ENCODE results near the gene RELCH.

RELCH gene

DNA sequence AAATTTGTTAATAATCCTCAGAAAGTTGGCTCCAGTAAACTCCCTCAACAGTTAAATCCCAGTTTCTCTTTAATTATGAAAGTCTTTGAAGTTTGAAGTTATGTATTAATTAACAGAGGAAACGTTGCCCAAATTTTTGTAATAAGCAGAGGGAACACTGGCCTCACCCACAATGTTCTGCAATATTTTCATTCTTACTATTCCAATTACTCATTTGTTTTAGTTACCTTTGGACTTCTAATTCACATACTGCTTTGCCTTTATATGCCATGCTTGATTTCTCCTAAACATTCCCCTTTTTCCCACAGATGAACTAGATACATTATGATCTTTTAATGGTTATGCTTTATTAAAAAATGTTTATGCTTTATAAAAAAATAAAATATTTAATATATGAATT lies 61.3 kb downstream of the RELCH start:
- no peak for DNase-seq (ENCODE audit: low spot score)
- no peak overlapping the region for H2BK120ac ChIP-seq (ENCODE audit: low read depth, low read length)
- H3K14ac ChIP-seq (ENCODE audit: low read length): no peak overlapping the region
- H2BK15ac ChIP-seq (ENCODE audit: low read length): no peak overlapping the region
- no peak overlapping the region for H3K4me2 ChIP-seq (ENCODE audit: insufficient read depth, low read length, poor library complexity, severe bottlenecking)
- H3K9ac ChIP-seq (ENCODE audit: low read depth, low read length, poor library complexity): no peak overlapping the region
- H3K18ac ChIP-seq (ENCODE audit: low read length): no peak overlapping the region
- H3K36me3 ChIP-seq (replicated peaks in 1 of 2; ENCODE audit: control insufficient read depth in 2 of 2, insufficient read depth in 2 of 2, low read length in 2 of 2): peaks cover 0 to 54% of the 10 kb centered on the region in 2 donors
- no CpG with 5 or more reads among the region's 1 CpG for WGBS, 2 donors (ENCODE audit: extremely low coverage in 2 of 2, insufficient read length in 2 of 2, insufficient replicate concordance in 1 of 2)
- no peak overlapping the region for H2AFZ ChIP-seq (ENCODE audit: low read length)
- no peak overlapping the region for H4K8ac ChIP-seq (ENCODE audit: low read depth, low read length)
- no peak overlapping the region for H3K27ac ChIP-seq (replicated peaks; ENCODE audit: low read length)
- no peak overlapping the region for H2AK5ac ChIP-seq (ENCODE audit: low read depth, low read length)
- H3K27me3 ChIP-seq (ENCODE audit: control insufficient read depth in 3 of 3, insufficient read depth in 3 of 3, low read depth in 1 of 3, low read length in 3 of 3): no peaks in the 10 kb centered on the region
- no peak overlapping the region for H2BK5ac ChIP-seq (ENCODE audit: low read length)
- H3K9me3 ChIP-seq (replicated peaks in 1 of 2; ENCODE audit: control insufficient read depth in 2 of 2, insufficient read depth in 1 of 2, low read depth in 1 of 2, low read length in 2 of 2): no peaks in the 10 kb centered on the region
- H3K79me1 ChIP-seq (ENCODE audit: low read depth, low read length): no peaks in the 10 kb centered on the region
- no peak overlapping the region for H4K91ac ChIP-seq (ENCODE audit: low read depth, low read length, poor library complexity)
- no peak overlapping the region for H3K23ac ChIP-seq (ENCODE audit: low read depth, low read length, poor library complexity)
- H3K4me1 ChIP-seq (ENCODE audit: control insufficient read depth in 2 of 2, insufficient read depth in 1 of 2, low read depth in 1 of 2, low read length in 2 of 2): no peaks in the 10 kb centered on the region
- no peak overlapping the region for H3K4me3 ChIP-seq (ENCODE audit: low read length in 2 of 2)
- H2BK12ac ChIP-seq (ENCODE audit: low read length): no peak overlapping the region
- no peak overlapping the region for H3K4ac ChIP-seq (ENCODE audit: low read length)

DNA sequence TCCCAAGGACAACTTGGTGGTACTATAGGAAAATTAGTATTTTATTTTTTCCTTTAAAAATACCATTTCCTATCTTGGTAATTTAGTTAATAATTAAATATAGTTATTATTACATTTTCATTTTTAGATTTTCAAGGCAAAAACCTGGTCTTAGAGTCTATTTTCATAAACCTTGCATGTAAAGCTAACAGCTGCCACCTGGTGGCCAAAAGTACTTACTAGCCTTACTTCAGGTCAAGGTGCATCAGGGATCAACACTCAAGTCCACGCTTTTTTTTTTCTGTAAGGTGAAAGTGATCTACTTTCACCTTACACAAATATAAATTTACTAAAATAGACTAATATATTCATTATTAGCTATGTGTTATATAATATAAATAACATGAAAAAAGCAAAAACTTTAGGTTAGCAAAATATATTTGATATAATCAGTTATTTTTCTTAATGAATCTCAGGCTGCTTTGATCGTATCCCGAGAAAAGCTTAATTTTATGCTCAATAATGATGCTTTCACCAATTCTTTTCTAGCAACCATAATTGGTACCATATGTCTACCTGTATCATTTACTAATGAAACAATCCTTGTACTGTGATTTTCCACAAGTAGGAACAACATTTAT lies 62.5 kb downstream of the RELCH start:
- H2BK12ac ChIP-seq (ENCODE audit: low read length): no peak overlapping the region
- H3K36me3 ChIP-seq (replicated peaks in 1 of 2; ENCODE audit: control insufficient read depth in 2 of 2, insufficient read depth in 2 of 2, low read length in 2 of 2): peaks cover 0 to 51% of the 10 kb centered on the region in 2 donors
- no peak overlapping the region for H2AK5ac ChIP-seq (ENCODE audit: low read depth, low read length)
- no peak overlapping the region for H4K91ac ChIP-seq (ENCODE audit: low read depth, low read length, poor library complexity)
- no peak overlapping the region for H3K27ac ChIP-seq (replicated peaks; ENCODE audit: low read length)
- no peak overlapping the region for H2BK5ac ChIP-seq (ENCODE audit: low read length)
- no peak overlapping the region for H4K8ac ChIP-seq (ENCODE audit: low read depth, low read length)
- no peaks in the 10 kb centered on the region for H3K79me1 ChIP-seq (ENCODE audit: low read depth, low read length)
- no peaks in the 10 kb centered on the region for H3K27me3 ChIP-seq (ENCODE audit: control insufficient read depth in 3 of 3, insufficient read depth in 3 of 3, low read depth in 1 of 3, low read length in 3 of 3)
- no peaks in the 10 kb centered on the region for H3K4me1 ChIP-seq (ENCODE audit: control insufficient read depth in 2 of 2, insufficient read depth in 1 of 2, low read depth in 1 of 2, low read length in 2 of 2)
- no peak overlapping the region for H2AFZ ChIP-seq (ENCODE audit: low read length)
- H3K23ac ChIP-seq (ENCODE audit: low read depth, low read length, poor library complexity): no peak overlapping the region
- no peaks in the 10 kb centered on the region for H3K9me3 ChIP-seq (replicated peaks in 1 of 2; ENCODE audit: control insufficient read depth in 2 of 2, insufficient read depth in 1 of 2, low read depth in 1 of 2, low read length in 2 of 2)
- peak; percentile 62 for DNase-seq (ENCODE audit: low spot score)
- H3K4me3 ChIP-seq (ENCODE audit: low read length in 2 of 2): no peak overlapping the region
- H3K9ac ChIP-seq (ENCODE audit: low read depth, low read length, poor library complexity): no peak overlapping the region
- WGBS, 2 donors (ENCODE audit: extremely low coverage in 2 of 2, insufficient read length in 2 of 2, insufficient replicate concordance in 1 of 2): no CpG with 5 or more reads among the region's 3 CpGs
- no peak overlapping the region for H3K18ac ChIP-seq (ENCODE audit: low read length)
- H2BK120ac ChIP-seq (ENCODE audit: low read depth, low read length): no peak overlapping the region
- H3K4ac ChIP-seq (ENCODE audit: low read length): no peak overlapping the region
- H2BK15ac ChIP-seq (ENCODE audit: low read length): no peak overlapping the region
- H3K14ac ChIP-seq (ENCODE audit: low read length): no peak overlapping the region
- H3K4me2 ChIP-seq (ENCODE audit: insufficient read depth, low read length, poor library complexity, severe bottlenecking): no peak overlapping the region

DNA sequence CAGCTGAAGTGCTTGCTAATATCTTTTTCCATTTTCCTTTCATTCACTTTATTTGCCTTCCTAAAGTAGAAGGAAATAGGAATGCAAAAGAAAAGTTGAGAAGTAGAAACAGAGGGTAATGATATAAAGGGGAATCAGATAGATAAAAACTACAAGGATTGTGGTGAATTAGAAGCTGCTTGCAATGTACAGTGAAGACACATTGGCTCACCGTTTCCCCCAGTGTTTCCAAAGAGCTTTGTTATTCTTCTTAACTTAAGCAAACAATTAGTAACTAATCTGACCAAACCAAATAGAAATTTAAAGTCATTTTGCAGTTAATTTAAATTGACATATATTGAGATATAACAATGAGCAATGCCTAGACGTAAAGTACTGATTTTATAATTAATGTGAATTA lies 63.4 kb downstream of the RELCH start:
- Histone ChIP-seq H3K4me2 (ENCODE audit: insufficient read depth, low read length, poor library complexity, severe bottlenecking) (no peak overlapping the region), H3K4ac (ENCODE audit: low read length) (no peak overlapping the region), H4K8ac (ENCODE audit: low read depth, low read length) (no peak overlapping the region), H3K9me3 (replicated peaks in 1 of 2; ENCODE audit: control insufficient read depth in 2 of 2, insufficient read depth in 1 of 2, low read depth in 1 of 2, low read length in 2 of 2) (no peaks in the 10 kb centered on the region), H3K18ac (ENCODE audit: low read length) (no peak overlapping the region), H2BK15ac (ENCODE audit: low read length) (no peak overlapping the region), H3K36me3 (replicated peaks in 1 of 2; ENCODE audit: control insufficient read depth in 2 of 2, insufficient read depth in 2 of 2, low read length in 2 of 2) (peaks cover 0 to 52% of the 10 kb centered on the region in 2 donors), H2BK120ac (ENCODE audit: low read depth, low read length) (no peak overlapping the region), H3K27me3 (ENCODE audit: control insufficient read depth in 3 of 3, insufficient read depth in 3 of 3, low read depth in 1 of 3, low read length in 3 of 3) (no peaks in the 10 kb centered on the region), H2AFZ (ENCODE audit: low read length) (no peak overlapping the region), H2BK12ac (ENCODE audit: low read length) (no peak overlapping the region), H3K9ac (ENCODE audit: low read depth, low read length, poor library complexity) (no peak overlapping the region), H2BK5ac (ENCODE audit: low read length) (no peak overlapping the region), H2AK5ac (ENCODE audit: low read depth, low read length) (no peak overlapping the region), H3K4me3 (ENCODE audit: low read length in 2 of 2) (no peak overlapping the region), H3K14ac (ENCODE audit: low read length) (no peak overlapping the region), H3K23ac (ENCODE audit: low read depth, low read length, poor library complexity) (no peak overlapping the region), H3K4me1 (ENCODE audit: control insufficient read depth in 2 of 2, insufficient read depth in 1 of 2, low read depth in 1 of 2, low read length in 2 of 2) (no peaks in the 10 kb centered on the region), H3K27ac (replicated peaks; ENCODE audit: low read length) (no peak overlapping the region), H3K79me1 (ENCODE audit: low read depth, low read length) (no peaks in the 10 kb centered on the region), H4K91ac (ENCODE audit: low read depth, low read length, poor library complexity) (no peak overlapping the region)
- no CpG with 5 or more reads among the region's 2 CpGs for WGBS, 2 donors (ENCODE audit: extremely low coverage in 2 of 2, insufficient read length in 2 of 2, insufficient replicate concordance in 1 of 2)
- no peak for DNase-seq (ENCODE audit: low spot score)

DNA sequence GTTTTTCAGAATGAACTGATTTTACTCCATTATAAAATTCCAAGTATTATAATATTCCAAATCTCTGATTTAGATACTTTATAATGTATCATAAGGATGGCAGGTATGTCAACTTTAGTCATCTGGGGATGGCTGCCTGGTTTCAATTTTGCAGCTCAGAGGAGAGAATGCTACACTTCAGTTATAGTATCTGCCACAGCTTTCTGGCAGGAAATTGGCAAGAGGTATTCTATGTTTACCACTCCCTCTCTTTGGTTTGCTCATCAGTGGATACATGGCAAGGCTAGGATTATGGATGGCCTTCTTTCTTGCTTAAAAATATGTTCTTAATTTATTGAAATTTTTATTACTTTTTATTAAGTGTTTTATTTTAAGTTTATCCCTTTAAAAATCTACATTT lies 71.0 kb downstream of the RELCH start:
- H2AK5ac ChIP-seq (ENCODE audit: low read depth, low read length): no peak overlapping the region
- no peak overlapping the region for H2BK5ac ChIP-seq (ENCODE audit: low read length)
- no peak overlapping the region for H3K4me2 ChIP-seq (ENCODE audit: insufficient read depth, low read length, poor library complexity, severe bottlenecking)
- H2AFZ ChIP-seq (ENCODE audit: low read length): no peak overlapping the region
- H3K14ac ChIP-seq (ENCODE audit: low read length): no peak overlapping the region
- H2BK15ac ChIP-seq (ENCODE audit: low read length): no peak overlapping the region
- no peak overlapping the region for H3K18ac ChIP-seq (ENCODE audit: low read length)
- H4K8ac ChIP-seq (ENCODE audit: low read depth, low read length): no peak overlapping the region
- H3K79me1 ChIP-seq (ENCODE audit: low read depth, low read length): no peaks in the 10 kb centered on the region
- no peak overlapping the region for H3K4me3 ChIP-seq (ENCODE audit: low read length in 2 of 2)
- no peak for DNase-seq (ENCODE audit: low spot score)
- H3K4ac ChIP-seq (ENCODE audit: low read length): no peak overlapping the region
- peaks cover 2 to 89% of the 10 kb centered on the region in 2 donors for H3K36me3 ChIP-seq (replicated peaks in 1 of 2; ENCODE audit: control insufficient read depth in 2 of 2, insufficient read depth in 2 of 2, low read length in 2 of 2)
- H2BK12ac ChIP-seq (ENCODE audit: low read length): no peak overlapping the region
- H3K9me3 ChIP-seq (replicated peaks in 1 of 2; ENCODE audit: control insufficient read depth in 2 of 2, insufficient read depth in 1 of 2, low read depth in 1 of 2, low read length in 2 of 2): no peaks in the 10 kb centered on the region
- no peak overlapping the region for H3K9ac ChIP-seq (ENCODE audit: low read depth, low read length, poor library complexity)
- no peak overlapping the region for H4K91ac ChIP-seq (ENCODE audit: low read depth, low read length, poor library complexity)
- H3K27me3 ChIP-seq (ENCODE audit: control insufficient read depth in 3 of 3, insufficient read depth in 3 of 3, low read depth in 1 of 3, low read length in 3 of 3): no peaks in the 10 kb centered on the region
- H3K27ac ChIP-seq (replicated peaks; ENCODE audit: low read length): no peak overlapping the region
- H3K4me1 ChIP-seq (ENCODE audit: control insufficient read depth in 2 of 2, insufficient read depth in 1 of 2, low read depth in 1 of 2, low read length in 2 of 2): no peaks in the 10 kb centered on the region
- no peak overlapping the region for H2BK120ac ChIP-seq (ENCODE audit: low read depth, low read length)
- H3K23ac ChIP-seq (ENCODE audit: low read depth, low read length, poor library complexity): no peak overlapping the region

All from neuronal stem cell (in vitro differentiated cells).